Stomach (tissue), 9 donors: ENCODE measurements around the gene PVR. TPM values are rescaled to one million over a fixed set of nuclear protein-coding genes. Genes with fewer than 3 reads are reported as not detected.
"Not testable (repeated sequence)": the region's sequence is repeated elsewhere in the genome, so short reads cannot be mapped to it uniquely, and the experiment has no call there.

Experiments used
- DNase-seq, 2 donors: peaks; one replicate each; pipeline versions ENCODE4 v3.0.0 to v3.0.0-alpha.2; 2013 to 2019
- H3K27ac ChIP-seq, 5 donors: fragments of 200-600 bp in 4 of 5; sonication (generic) in 4 of 5; one replicate each; pipeline ENCODE4 v1.5.1; 2013 to 2019; ENCODE audit warnings: mild to moderate bottlenecking in 1 of 5, moderate library complexity in 1 of 5
- H3K27me3 ChIP-seq, 3 donors: fragments of 200-600 bp; sonication (generic); one replicate each; pipeline ENCODE4 v1.5.1; 2017 to 2019; ENCODE audit warnings: mixed run types in 1 of 3
- H3K36me3 ChIP-seq, 4 donors: fragments of 200-600 bp; sonication (generic); 1 replicate in 3 of 4; 2 replicates in 1 of 4; pipeline ENCODE4 v1.5.1; 2016 to 2019
- H3K4me1 ChIP-seq, 4 donors: fragments of 200-600 bp; sonication (generic); one replicate each; pipeline ENCODE4 v1.5.1; 2016 to 2019
- H3K4me3 ChIP-seq, 4 donors: fragments of 200-600 bp; sonication (generic) in 3 of 4; one replicate each; pipeline ENCODE4 v1.5.1; 2016 to 2019; ENCODE audit warnings: mild to moderate bottlenecking in 1 of 4
- H3K9me3 ChIP-seq, 4 donors: fragments of 200-600 bp; sonication (generic); one replicate each; pipeline ENCODE4 v1.5.1; 2016 to 2019
- EP300 ChIP-seq: sonication (generic); formaldehyde crosslinking; IDR thresholded peaks from one replicate; pipeline ENCODE4 v1.6.1; 2017; ENCODE audit warnings: antibody characterized with exemption
- POLR2A ChIP-seq, 4 donors: fragments of 450-650 bp; IDR thresholded peaks; one replicate each; pipeline ENCODE4 v1.6.1; 2016; ENCODE audit warnings: antibody characterized with exemption in 4 of 4, control low read depth in 2 of 4, mild to moderate bottlenecking in 1 of 4, moderate library complexity in 1 of 4
- POLR2AphosphoS5 ChIP-seq, 3 donors: sonication (generic); formaldehyde crosslinking; IDR thresholded peaks; one replicate each; pipeline ENCODE4 v1.6.1; 2016; ENCODE audit warnings: antibody characterized with exemption in 3 of 3
- WGBS, 5 donors: extraction: QIAGEN DNeasy Blood & Tissue Kit in 3 of 5; methylation state at CpG; one replicate each; pipeline versions ENCODE4 v1.1.5 to v1.1.7; 2013 to 2018; 5-methylcytosine and 5-hydroxymethylcytosine counted together
- intact Hi-C: fragments of 100-400 bp; cut with DNase I; formaldehyde crosslinking; loops from one replicate; pipeline ENCODE4 v1.15.1; 2023; ENCODE audit warnings: low total_unique reads
- polyA plus RNA-seq, 3 donors: library from polyadenylated mRNA; stranded (reverse); fragments of 200-250 nt; gene quantifications; one replicate each; pipeline ENCODE4 v1.2.3, GENCODE V29; 2013
- total RNA-seq, 5 donors: library from RNA; depleted of rRNA; stranded (reverse); fragments of >200 nt; gene quantifications; one replicate each; pipeline versions ENCODE4 v1.1.0 to v1.2.3, GENCODE V29; 2014 to 2016
- TF ChIP-seq, protein P1 (sequence below), 7 experiments: fragments of 450-650 bp in 4 of 7; fragments of 200-600 bp in 3 of 7; sonication (generic) in 3 of 7; IDR thresholded peaks; one replicate each; pipeline ENCODE4 v1.5.1; 2016 to 2019; ENCODE audit warnings: antibody characterized with exemption in 7 of 7, control low read depth in 2 of 7, mild to moderate bottlenecking in 1 of 7
- donor health status: healthy with polysubstance abuse.
- donor health status: Bipolar disorder and iron deficiency.
- donor health status: healthy.

PVR gene
- total and polyA plus RNA-seq, 8 donors, result 4.9 to 80.8 (median 33.7) TPM

- no peaks in the 10 kb centered on the region for H3K36me3 ChIP-seq
- H3K9me3 ChIP-seq, result no peaks in the 10 kb centered on the region
- H3K27me3 ChIP-seq, result no peaks in the 10 kb centered on the region
- TF ChIP-seq POLR2A (IDR thresholded peaks at IDR 0.05) (no peak), EP300 (no peak), POLR2AphosphoS5 (IDR thresholded peaks at IDR 0.05) (no peak)
- TF ChIP-seq, protein P1, sequence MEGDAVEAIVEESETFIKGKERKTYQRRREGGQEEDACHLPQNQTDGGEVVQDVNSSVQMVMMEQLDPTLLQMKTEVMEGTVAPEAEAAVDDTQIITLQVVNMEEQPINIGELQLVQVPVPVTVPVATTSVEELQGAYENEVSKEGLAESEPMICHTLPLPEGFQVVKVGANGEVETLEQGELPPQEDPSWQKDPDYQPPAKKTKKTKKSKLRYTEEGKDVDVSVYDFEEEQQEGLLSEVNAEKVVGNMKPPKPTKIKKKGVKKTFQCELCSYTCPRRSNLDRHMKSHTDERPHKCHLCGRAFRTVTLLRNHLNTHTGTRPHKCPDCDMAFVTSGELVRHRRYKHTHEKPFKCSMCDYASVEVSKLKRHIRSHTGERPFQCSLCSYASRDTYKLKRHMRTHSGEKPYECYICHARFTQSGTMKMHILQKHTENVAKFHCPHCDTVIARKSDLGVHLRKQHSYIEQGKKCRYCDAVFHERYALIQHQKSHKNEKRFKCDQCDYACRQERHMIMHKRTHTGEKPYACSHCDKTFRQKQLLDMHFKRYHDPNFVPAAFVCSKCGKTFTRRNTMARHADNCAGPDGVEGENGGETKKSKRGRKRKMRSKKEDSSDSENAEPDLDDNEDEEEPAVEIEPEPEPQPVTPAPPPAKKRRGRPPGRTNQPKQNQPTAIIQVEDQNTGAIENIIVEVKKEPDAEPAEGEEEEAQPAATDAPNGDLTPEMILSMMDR (IDR thresholded peaks at IDR 0.05), result no peak
- H3K4me1 ChIP-seq, result peaks cover 0 to 6% (median 0%) of the 10 kb centered on the region in 4 donors
- intact Hi-C loops, result no loop called here
- no peak for DNase-seq
- H3K27ac ChIP-seq, result no peak overlapping the region
- WGBS, 5 donors, result 89 to 97% (median 92%) methylated on average over 9 to 12 of the region's 12 CpGs
- no peak overlapping the region for H3K4me3 ChIP-seq
Observed at GRCh38 chr19:44705502-44706010, 61.8 kb downstream of the PVR start.

- no peaks in the 10 kb centered on the region for H3K36me3 ChIP-seq
- no peaks in the 10 kb centered on the region for H3K9me3 ChIP-seq
- intact Hi-C loops, result no loop called here
- no peaks in the 10 kb centered on the region for H3K27me3 ChIP-seq
- no peak for DNase-seq
- H3K27ac ChIP-seq, result no peak overlapping the region
- TF ChIP-seq EP300, result no peak
- TF ChIP-seq POLR2A (IDR thresholded peaks at IDR 0.05), result no peak
- TF ChIP-seq, protein P1 (IDR thresholded peaks at IDR 0.05), result no peak
- no peak for TF ChIP-seq POLR2AphosphoS5 (IDR thresholded peaks at IDR 0.05)
- 87 to 93% (median 91%) methylated on average over 5 to 6 of the region's 6 CpGs for WGBS, 5 donors
- no peak overlapping the region for H3K4me3 ChIP-seq
- no peaks in the 10 kb centered on the region for H3K4me1 ChIP-seq
Observed at GRCh38 chr19:44706506-44707236, 63.0 kb downstream of the PVR start.

GRCh38 chr19:44707794-44708193, 64.1 kb downstream of the PVR start:
- TF ChIP-seq EP300 (no peak), POLR2A (IDR thresholded peaks at IDR 0.05) (no peak), POLR2AphosphoS5 (IDR thresholded peaks at IDR 0.05) (no peak)
- TF ChIP-seq, protein P1 (IDR thresholded peaks at IDR 0.05), result no peak
- intact Hi-C loops, result no loop called here
- no peak overlapping the region for H3K27ac ChIP-seq
- H3K36me3 ChIP-seq, result no peaks in the 10 kb centered on the region
- H3K4me3 ChIP-seq, result no peak overlapping the region
- H3K4me1 ChIP-seq, result no peaks in the 10 kb centered on the region
- H3K27me3 ChIP-seq, result no peaks in the 10 kb centered on the region
- no peak for DNase-seq
- 92 to 98% (median 96%) methylated on average over 10 to 20 of the region's 20 CpGs for WGBS, 5 donors
- H3K9me3 ChIP-seq, result no peaks in the 10 kb centered on the region

- intact Hi-C loops, result no loop called here
- TF ChIP-seq POLR2AphosphoS5 (IDR thresholded peaks at IDR 0.05) (no peak), POLR2A (IDR thresholded peaks at IDR 0.05) (no peak), EP300 (no peak)
- TF ChIP-seq, protein P1 (IDR thresholded peaks at IDR 0.05), result no peak
- DNase-seq, result no peak
- H3K9me3 ChIP-seq, result no peaks in the 10 kb centered on the region
- H3K4me3 ChIP-seq, result no peak overlapping the region
- WGBS, 5 donors, result 69 to 93% (median 88%) methylated on average over 2 to 5 of the region's 5 CpGs
- no peaks in the 10 kb centered on the region for H3K36me3 ChIP-seq
- H3K27me3 ChIP-seq, result no peaks in the 10 kb centered on the region
- H3K4me1 ChIP-seq, result no peaks in the 10 kb centered on the region
- H3K27ac ChIP-seq, result no peak overlapping the region
Observed at GRCh38 chr19:44708940-44709339, 65.2 kb downstream of the PVR start.

GRCh38 chr19:44709434-44710266, 65.9 kb downstream of the PVR start:
- not testable (repeated sequence) for H3K4me3 ChIP-seq, DNase-seq, H3K9me3 ChIP-seq, H3K27me3 ChIP-seq, H3K27ac ChIP-seq, H3K4me1 ChIP-seq, H3K36me3 ChIP-seq
- WGBS, 5 donors, result 79 to 88% (median 85%) methylated on average over 2 to 4 of the region's 4 CpGs
- intact Hi-C loops, result loop anchor here (10.0 kb wide), 1 partner anchor 125 kb away; no protein-coding TSS in a partner anchor
